Psoas muscle (tissue), 8 donors: ENCODE data around the gene TMEM98. TPM values are rescaled to one million over a fixed set of nuclear protein-coding genes. Genes with fewer than 3 reads are reported as not detected.
"Not testable (repeated sequence)": the region's sequence is repeated elsewhere in the genome, so short reads cannot be mapped to it uniquely, and the experiment has no call there.

ENCODE experiments used
- ATAC-seq, 4 donors: fragments of 200-7000 bp; cut with Tn5 transposase; one replicate each; pipeline ENCODE4 v1.9.1; 2020; ENCODE audit warnings: moderate library complexity in 3 of 4, mild to moderate bottlenecking in 2 of 4
- DNase-seq, 2 donors: peaks; one replicate each; pipeline ENCODE4 v3.0.0-alpha.2; 2020
- H3K27ac ChIP-seq: fragments of 200-600 bp; one replicate; pipeline ENCODE4 v1.8.0; 2022
- H3K27me3 ChIP-seq, 3 donors: fragments of 200-600 bp in 1 of 3; one replicate each; pipeline versions ENCODE4 v1.6.1 to v1.8.0; 2013 to 2022; ENCODE audit warnings: low read length in 2 of 3, mild to moderate bottlenecking in 2 of 3, moderate library complexity in 1 of 3; ENCODE audit not compliant: insufficient read depth in 3 of 3
- H3K36me3 ChIP-seq, 2 donors: fragments of 200-600 bp in 1 of 2; one replicate each; pipeline versions ENCODE4 v1.6.1 to v1.8.0; 2013 to 2022; ENCODE audit warnings: low read depth in 1 of 2, mild to moderate bottlenecking in 1 of 2, moderate library complexity in 1 of 2; ENCODE audit not compliant: insufficient read depth in 1 of 2
- H3K4me1 ChIP-seq: fragments of 200-600 bp; one replicate; pipeline ENCODE4 v1.8.0; 2022
- H3K4me3 ChIP-seq: fragments of 200-600 bp; one replicate; pipeline ENCODE4 v1.8.0; 2022; ENCODE audit warnings: mild to moderate bottlenecking
- H3K9me3 ChIP-seq: fragments of 200-600 bp; one replicate; pipeline ENCODE4 v1.8.0; 2022
- WGBS, 3 donors: extraction: QIAGEN DNeasy Blood & Tissue Kit; methylation state at CpG; one replicate each; pipeline versions ENCODE4 v1.1.6 to v1.1.7; 2013; 5-methylcytosine and 5-hydroxymethylcytosine counted together
- intact Hi-C, 2 donors: fragments of 100-400 bp; cut with DNase I; formaldehyde crosslinking; loops; one replicate each; pipeline versions ENCODE4 v1.11.0 to v1.14.2; 2022
- polyA plus RNA-seq, 3 donors: library from polyadenylated mRNA; stranded (reverse); fragments of 200-250 nt; gene quantifications; one replicate each; pipeline ENCODE4 v1.2.3, GENCODE V29; 2013
- total RNA-seq, 4 donors: library from RNA; stranded (reverse); fragmentation: NEBNext Ultra II Directional in 2 of 4; extraction: Animal tissue kit (Norgen Biotek cat#: 25700) in 2 of 4; gene quantifications; one replicate each; pipeline versions ENCODE4 v1.2.1 to v1.2.4, GENCODE V29; 2021 to 2023
- TF ChIP-seq, protein P1 (sequence below): fragments of 200-600 bp; IDR thresholded peaks from one replicate; pipeline ENCODE4 v1.8.0; 2022; ENCODE audit warnings: antibody characterized with exemption
- donor health status: healthy with polysubstance abuse.
- donor health status: DM: no; HTN: no; CAD: no; lungs with moderate emphysema.
- donor health status: Bipolar disorder and iron deficiency.
- donor health status: healthy.
- donor health status: DM: yes; HTN: yes; CAD: no.
- donor health status: DM: no; HTN: no; CAD: no.
- donor health status: DM: no; HTN: no; CAD: no.
- donor health status: DM: yes; HTN: yes; CAD: no.

The TMEM98 gene
- total and polyA plus RNA-seq, 7 donors = 1.4 to 5.7 (median 3.6) TPM

DNA sequence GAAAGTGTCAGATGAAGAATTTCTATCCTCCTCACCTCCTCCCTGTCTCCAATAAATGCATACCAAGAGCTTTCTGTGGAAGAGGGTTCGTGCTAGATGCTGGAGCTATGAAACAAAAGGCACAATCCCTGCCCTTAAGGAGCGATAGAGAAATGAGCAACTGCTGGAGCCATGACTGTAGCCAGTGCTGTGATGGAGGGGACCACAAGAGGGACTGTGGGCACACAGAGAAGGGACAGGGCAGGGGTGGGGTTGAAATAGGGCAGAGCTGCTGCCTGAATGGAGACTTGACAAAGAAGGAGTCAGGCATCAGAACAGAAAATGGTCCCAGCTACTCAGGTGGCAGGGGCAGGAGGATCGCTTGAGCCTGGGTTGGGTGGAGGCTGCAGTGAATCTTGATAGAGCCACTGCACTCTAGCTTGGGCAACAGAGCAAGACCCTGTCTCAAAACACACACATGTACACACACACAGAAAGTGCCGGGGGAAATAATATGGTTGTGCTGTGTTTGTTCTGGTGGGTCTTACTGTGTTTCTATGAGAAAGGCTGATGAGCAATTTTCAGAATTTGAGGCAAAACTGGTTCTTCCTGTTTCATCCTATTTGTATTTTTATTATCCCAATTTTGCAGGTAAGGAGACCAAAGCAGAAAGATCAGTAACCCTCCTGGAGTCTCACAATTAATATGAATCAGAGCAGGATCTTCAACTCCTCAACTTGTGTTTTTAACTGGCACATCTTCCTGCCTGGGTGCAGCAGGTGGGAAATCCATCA, 16.5 kb downstream of the TMEM98 start:
- intact Hi-C loops = loop anchor here in 1 of 2 donors (5.0 to 10.0 kb wide), 2 partner anchors 47 to 60 kb away; a partner anchor contains a TSS
- 89 to 90% (median 89%) methylated on average over 4 of the region's 4 CpGs for WGBS, 3 donors

DNA sequence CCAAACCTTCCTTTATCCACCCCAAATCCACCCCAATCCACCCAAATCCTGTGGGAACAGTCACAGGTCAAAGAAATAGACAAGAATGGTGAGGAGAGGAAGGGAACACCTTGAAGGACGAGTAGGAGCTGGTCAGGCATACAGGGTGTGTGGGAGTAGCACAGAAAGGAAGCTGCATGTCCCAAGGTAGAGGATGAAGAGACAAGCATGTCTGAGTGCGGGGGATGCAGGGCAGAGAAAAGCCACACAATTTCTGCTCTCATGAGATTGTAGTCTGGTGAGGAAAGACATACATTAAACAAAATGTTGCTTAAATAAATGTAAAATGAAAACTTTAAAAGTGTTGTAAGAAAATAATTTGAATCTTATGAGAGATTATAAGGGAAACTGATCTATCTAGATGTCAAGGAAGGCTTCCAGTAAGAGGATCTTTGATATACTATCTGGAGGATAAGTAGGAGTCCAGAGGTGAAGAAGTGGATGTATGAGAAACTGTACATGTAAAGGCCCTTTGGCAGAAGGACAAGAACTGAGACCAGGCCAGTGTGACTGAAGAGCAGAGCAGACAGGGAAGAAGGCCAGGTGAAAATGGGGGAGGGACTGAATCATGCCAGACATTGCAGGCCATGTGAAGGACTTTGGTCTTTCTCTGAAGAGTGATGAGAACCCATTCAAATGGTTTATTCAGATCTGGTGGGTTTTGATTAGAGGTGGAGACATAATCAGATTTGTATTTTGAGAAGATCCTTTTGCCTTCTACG, 18.6 kb downstream of the TMEM98 start:
- Histone ChIP-seq H3K9me3 (no peaks in the 10 kb centered on the region), H3K36me3 (no peaks in the 10 kb centered on the region), H3K27me3 (peaks cover 0 to 6% (median 0%) of the 10 kb centered on the region in 3 donors), H3K27ac (no peak overlapping the region), H3K4me1 (no peaks in the 10 kb centered on the region), H3K4me3 (no peak overlapping the region)
- ATAC-seq (no peak), DNase-seq (no peak)
- 60 to 66% (median 60%) methylated on average over 3 of the region's 3 CpGs for WGBS, 3 donors
- intact Hi-C loops = loop anchor here in 1 of 2 donors (5.0 to 10.0 kb wide), 2 partner anchors 49 to 58 kb away; a partner anchor contains a TSS
- TF ChIP-seq, protein P1, sequence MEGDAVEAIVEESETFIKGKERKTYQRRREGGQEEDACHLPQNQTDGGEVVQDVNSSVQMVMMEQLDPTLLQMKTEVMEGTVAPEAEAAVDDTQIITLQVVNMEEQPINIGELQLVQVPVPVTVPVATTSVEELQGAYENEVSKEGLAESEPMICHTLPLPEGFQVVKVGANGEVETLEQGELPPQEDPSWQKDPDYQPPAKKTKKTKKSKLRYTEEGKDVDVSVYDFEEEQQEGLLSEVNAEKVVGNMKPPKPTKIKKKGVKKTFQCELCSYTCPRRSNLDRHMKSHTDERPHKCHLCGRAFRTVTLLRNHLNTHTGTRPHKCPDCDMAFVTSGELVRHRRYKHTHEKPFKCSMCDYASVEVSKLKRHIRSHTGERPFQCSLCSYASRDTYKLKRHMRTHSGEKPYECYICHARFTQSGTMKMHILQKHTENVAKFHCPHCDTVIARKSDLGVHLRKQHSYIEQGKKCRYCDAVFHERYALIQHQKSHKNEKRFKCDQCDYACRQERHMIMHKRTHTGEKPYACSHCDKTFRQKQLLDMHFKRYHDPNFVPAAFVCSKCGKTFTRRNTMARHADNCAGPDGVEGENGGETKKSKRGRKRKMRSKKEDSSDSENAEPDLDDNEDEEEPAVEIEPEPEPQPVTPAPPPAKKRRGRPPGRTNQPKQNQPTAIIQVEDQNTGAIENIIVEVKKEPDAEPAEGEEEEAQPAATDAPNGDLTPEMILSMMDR = no peak

More for the DNA sequence above, 16.5 kb downstream of the TMEM98 start:
- no peak overlapping the region for H3K4me3 ChIP-seq
- no peaks in the 10 kb centered on the region for H3K4me1 ChIP-seq
- DNase-seq = no peak
- no peaks in the 10 kb centered on the region for H3K36me3 ChIP-seq
- no peak overlapping the region for H3K27ac ChIP-seq
- no peaks in the 10 kb centered on the region for H3K9me3 ChIP-seq
- no peak for ATAC-seq
- H3K27me3 ChIP-seq = peaks cover 0 to 6% (median 0%) of the 10 kb centered on the region in 3 donors
- TF ChIP-seq, protein P1 = no peak

DNA sequence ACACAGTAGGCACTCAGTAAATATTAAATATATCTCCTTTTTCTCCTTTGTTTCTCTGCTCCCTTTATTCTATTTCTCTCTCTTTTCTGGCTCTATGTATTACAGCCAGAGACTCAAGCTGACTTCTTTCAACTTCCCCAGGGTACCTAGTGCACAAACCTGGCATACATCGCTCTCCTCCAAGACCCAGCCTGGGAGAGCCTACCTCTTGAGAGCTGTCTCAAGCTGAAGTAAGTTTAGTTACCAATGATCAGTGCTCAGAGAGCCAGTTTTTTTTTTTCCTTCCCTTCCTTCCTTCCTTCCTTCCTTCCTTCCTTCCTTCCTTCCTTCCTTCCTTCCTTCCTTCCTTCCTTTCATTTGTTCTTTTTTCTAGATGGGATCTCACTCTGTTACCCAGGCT, 19.8 kb downstream of the TMEM98 start:
- Histone ChIP-seq H3K27me3 (peaks cover 0 to 6% (median 0%) of the 10 kb centered on the region in 3 donors), H3K36me3 (no peaks in the 10 kb centered on the region), H3K4me1 (no peaks in the 10 kb centered on the region), H3K27ac (no peak overlapping the region), H3K4me3 (no peak overlapping the region), H3K9me3 (no peaks in the 10 kb centered on the region)
- TF ChIP-seq, protein P1 = no peak
- ATAC-seq = no peak
- intact Hi-C loops = loop anchor here in 1 of 2 donors (5.0 to 10.0 kb wide), 2 partner anchors 50 to 57 kb away; a partner anchor contains a TSS
- DNase-seq = no peak
- WGBS, 3 donors = 92 to 95% (median 95%) methylated on average over 1 of the region's 1 CpG

DNA sequence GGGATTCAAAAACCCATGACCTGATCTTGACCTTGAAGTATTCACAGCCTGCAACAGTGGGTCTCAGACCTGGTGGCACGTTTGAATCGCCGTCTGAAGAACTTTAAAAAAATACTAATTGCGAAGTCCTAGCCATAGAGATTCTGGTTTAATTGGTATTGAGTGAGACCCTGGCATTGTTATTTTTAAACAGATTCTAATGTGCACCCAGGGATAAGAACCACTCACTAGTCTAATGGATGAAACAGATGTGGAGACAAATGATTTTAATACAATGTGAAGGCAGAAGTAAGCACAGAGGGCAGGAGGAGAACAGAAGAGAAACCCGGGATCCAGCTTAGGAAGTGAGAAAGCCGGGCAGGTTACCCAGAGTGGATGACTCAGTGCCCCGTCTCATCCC, 21.2 kb downstream of the TMEM98 start:
- H3K27me3 ChIP-seq = peaks cover 0 to 12% (median 0%) of the 10 kb centered on the region in 3 donors
- no peaks in the 10 kb centered on the region for H3K9me3 ChIP-seq
- H3K27ac ChIP-seq = no peak overlapping the region
- ATAC-seq (no peak), DNase-seq (no peak)
- TF ChIP-seq, protein P1 = no peak
- H3K4me3 ChIP-seq = no peak overlapping the region
- H3K4me1 ChIP-seq = no peaks in the 10 kb centered on the region
- WGBS, 3 donors = 60 to 64% (median 61%) methylated on average over 7 of the region's 7 CpGs
- intact Hi-C loops = loop anchor here in 1 of 2 donors (5.0 to 10.0 kb wide), 2 partner anchors 52 to 56 kb away; a partner anchor contains a TSS
- no peaks in the 10 kb centered on the region for H3K36me3 ChIP-seq

DNA sequence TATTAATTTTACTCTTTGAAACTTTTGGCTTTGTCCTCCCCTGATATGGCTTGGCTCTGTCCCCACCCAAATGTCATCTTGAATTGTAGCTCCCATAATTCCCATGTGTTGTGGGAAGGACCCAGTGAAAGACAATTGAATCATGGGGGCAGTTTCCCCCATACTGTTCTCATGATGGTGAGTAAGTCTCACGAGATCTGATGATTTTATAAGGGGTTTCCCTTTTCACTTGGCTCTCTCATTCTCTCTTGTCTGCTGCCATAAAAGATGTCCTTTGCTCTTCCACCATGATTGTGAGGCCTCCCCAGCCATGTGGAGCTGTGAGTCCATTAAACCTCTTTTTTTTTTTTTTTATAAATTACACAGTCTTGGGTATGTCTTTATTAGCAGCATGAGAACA, 24.5 kb downstream of the TMEM98 start:
- H3K9me3 ChIP-seq, H3K36me3 ChIP-seq, H3K27me3 ChIP-seq, DNase-seq, H3K4me1 ChIP-seq, ATAC-seq, H3K4me3 ChIP-seq, H3K27ac ChIP-seq, intact Hi-C loops: not testable (repeated sequence)
- 43 to 61% (median 44%) methylated on average over 1 of the region's 1 CpG for WGBS, 3 donors
